GM23338 (cell line): ENCODE measurements around the gene GFOD1.

ENCODE experiments used
- CTCF ChIP-seq, 2 experiments: fragments of 200-600 bp in 1 of 2; sonication (generic) in 1 of 2; conservative IDR thresholded peaks; 2 replicates each; pipeline versions ENCODE4 v1.5.1 to v1.6.1; 2016 to 2017; ENCODE audit warnings: antibody characterized with exemption in 2 of 2, low read depth in 2 of 2, mild to moderate bottlenecking in 2 of 2, moderate library complexity in 1 of 2
- POLR2AphosphoS5 ChIP-seq: IDR thresholded peaks from 2 replicates; pipeline ENCODE4 v1.6.1; 2016; ENCODE audit warnings: antibody characterized with exemption, low read depth

GRCh38 chr6:13396241-13396792 is 91.1 kb downstream of the GFOD1 start:
- TF ChIP-seq POLR2AphosphoS5 (no peak), CTCF (conservative IDR thresholded peaks at IDR 0.05; ENCODE audit: low read depth in 2 of 2) (no peak)
